Spleen (tissue), 11 donors: ENCODE measurements around the gene CASKIN2. TPM values are rescaled to one million over a fixed set of nuclear protein-coding genes. Genes with fewer than 3 reads are reported as not detected.

Experiments
- DNase-seq: peaks from one replicate; pipeline ENCODE4 v3.0.0-alpha.2; 2020
- H3K27ac ChIP-seq, 8 donors: fragments of 200-600 bp; sonication (generic) in 7 of 8; 1 replicate in 4 of 8; 2 replicates in 4 of 8; pipeline versions ENCODE4 v1.5.0 to v1.8.0; 2016 to 2021; ENCODE audit warnings: inconsistent platforms in 4 of 8, mild to moderate bottlenecking in 4 of 8, moderate library complexity in 1 of 8
- H3K27me3 ChIP-seq, 7 donors: fragments of 200-600 bp; sonication (generic) in 6 of 7; replicated peaks in 1 of 7; 1 replicate in 4 of 7; 2 replicates in 3 of 7; pipeline versions ENCODE4 v1.5.0 to v1.8.0; 2016 to 2021; ENCODE audit warnings: inconsistent platforms in 3 of 7, mild to moderate bottlenecking in 1 of 7
- H3K36me3 ChIP-seq, 6 donors: fragments of 200-600 bp; sonication (generic) in 5 of 6; 1 replicate in 4 of 6; 2 replicates in 2 of 6; pipeline versions ENCODE4 v1.5.0 to v1.8.0; 2016 to 2021; ENCODE audit warnings: inconsistent platforms in 2 of 6
- H3K4me1 ChIP-seq, 6 donors: fragments of 200-600 bp; sonication (generic) in 5 of 6; 1 replicate in 3 of 6; 2 replicates in 3 of 6; pipeline versions ENCODE4 v1.5.0 to v1.8.0; 2016 to 2021; ENCODE audit warnings: inconsistent platforms in 3 of 6
- H3K4me3 ChIP-seq, 8 donors: fragments of 200-600 bp; sonication (generic) in 7 of 8; 1 replicate in 4 of 8; 2 replicates in 4 of 8; pipeline versions ENCODE4 v1.5.0 to v1.8.0; 2016 to 2021; ENCODE audit warnings: inconsistent platforms in 4 of 8, mild to moderate bottlenecking in 4 of 8, moderate library complexity in 2 of 8
- H3K9me3 ChIP-seq, 8 donors: fragments of 200-600 bp; sonication (generic) in 7 of 8; 1 replicate in 4 of 8; 2 replicates in 4 of 8; pipeline versions ENCODE4 v1.5.0 to v1.8.0; 2016 to 2021; ENCODE audit warnings: inconsistent platforms in 4 of 8
- CTCF ChIP-seq, 11 experiments: fragments of 200-600 bp in 7 of 11; fragments of 450-650 bp in 4 of 11; sonication (generic) in 4 of 11; IDR thresholded peaks in 8 of 11; conservative IDR thresholded peaks in 3 of 11; 1 replicate in 7 of 11; 2 replicates in 4 of 11; pipeline versions ENCODE4 v1.4.0 to v1.8.0; 2016 to 2021; ENCODE audit warnings: antibody characterized with exemption in 11 of 11, inconsistent platforms in 4 of 11, mild to moderate bottlenecking in 1 of 11
- POLR2A ChIP-seq, 3 donors: fragments of 450-650 bp; IDR thresholded peaks; one replicate each; pipeline ENCODE4 v1.5.1; 2017; ENCODE audit warnings: antibody characterized with exemption in 3 of 3, mild to moderate bottlenecking in 1 of 3
- POLR2AphosphoS5 ChIP-seq, 3 donors: sonication (generic); formaldehyde crosslinking; IDR thresholded peaks; one replicate each; pipeline ENCODE4 v1.5.1; 2017; ENCODE audit warnings: antibody characterized with exemption in 3 of 3
- WGBS, 5 donors: extraction: QIAGEN DNeasy Blood & Tissue Kit in 3 of 5; methylation state at CpG; one replicate each; pipeline versions ENCODE4 v1.1.5 to v1.1.7; 2013 to 2018; 5-methylcytosine and 5-hydroxymethylcytosine counted together
- intact Hi-C: fragments of 100-400 bp; cut with DNase I; formaldehyde crosslinking; loops from one replicate; pipeline ENCODE4 v1.15.0; 2023; ENCODE audit warnings: low total_unique reads
- polyA plus RNA-seq, 3 donors: library from polyadenylated mRNA; stranded (reverse); fragments of 200-250 nt; gene quantifications; one replicate each; pipeline ENCODE4 v1.2.1, GENCODE V29; 2013
- total RNA-seq, 7 donors: library from RNA; depleted of rRNA in 3 of 7; stranded (reverse); fragments of >200 nt in 3 of 7; fragmentation: NEBNext Ultra II Directional in 4 of 7; extraction: Animal tissue kit (Norgen Biotek cat#: 25700) in 4 of 7; gene quantifications; one replicate each; pipeline versions ENCODE4 v1.1.0 to v1.2.1, GENCODE V29; 2016 to 2021
- donor health status: healthy with polysubstance abuse.
- donor health status: DM: no; HTN: no; CAD: no; lungs with moderate emphysema.
- donor health status: DM: no; HTN: no; CAD: no.
- donor health status: Bipolar disorder and iron deficiency.
- donor health status: healthy.
- donor health status: DM: no; HTN: no; CAD: no.
- donor health status: DM: yes; HTN: yes; CAD: no.

Gene CASKIN2
- total and polyA plus RNA-seq, 10 donors, result 4.7 to 135 (median 41.9) TPM

DNA sequence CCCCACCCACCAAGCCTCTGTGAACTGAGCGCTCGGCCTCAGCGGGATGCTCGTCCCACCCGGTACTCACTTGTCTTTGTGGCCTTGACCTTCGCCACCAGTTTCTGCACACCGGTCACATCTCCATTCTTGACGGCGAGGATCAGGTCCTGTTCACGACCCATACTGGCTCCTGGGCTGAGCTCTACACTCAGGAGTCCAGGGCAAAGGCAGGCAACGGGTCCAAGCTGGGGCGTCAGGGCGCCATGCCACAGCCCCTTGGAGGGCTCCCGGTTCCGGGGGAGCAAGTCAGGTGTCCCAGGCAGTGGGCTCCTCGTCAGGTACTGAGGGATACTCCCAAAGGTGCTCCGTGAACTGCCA is 1.7 kb downstream of the CASKIN2 start:
- intact Hi-C loops, result loop anchor here (10.0 kb wide), 1 partner anchor 89 kb away; no protein-coding TSS in a partner anchor
- no peaks in the 10 kb centered on the region for H3K9me3 ChIP-seq
- DNase-seq, result peak; percentile 69
- H3K4me3 ChIP-seq, result peak overlapping the region; percentile 70 to 99 (median 94)
- peak overlapping the region in 7 of 8 donors; percentile 15 to 90 (median 84) for H3K27ac ChIP-seq
- TF ChIP-seq POLR2A (IDR thresholded peaks at IDR 0.05) (no peak), POLR2AphosphoS5 (IDR thresholded peaks at IDR 0.05) (no peak), CTCF (IDR thresholded peaks at IDR 0.05 in 8 of 11, conservative IDR thresholded peaks at IDR 0.05 in 3 of 11) (no peak)
- peaks cover 8 to 92% (median 56%) of the 10 kb centered on the region in 6 donors for H3K4me1 ChIP-seq
- peaks cover 0 to 20% (median 0%) of the 10 kb centered on the region in 6 donors for H3K36me3 ChIP-seq
- WGBS, 5 donors, result 71 to 87% (median 81%) methylated on average over 15 to 17 of the region's 17 CpGs
- peaks cover 0 to 18% (median 0%) of the 10 kb centered on the region in 7 donors for H3K27me3 ChIP-seq

DNA sequence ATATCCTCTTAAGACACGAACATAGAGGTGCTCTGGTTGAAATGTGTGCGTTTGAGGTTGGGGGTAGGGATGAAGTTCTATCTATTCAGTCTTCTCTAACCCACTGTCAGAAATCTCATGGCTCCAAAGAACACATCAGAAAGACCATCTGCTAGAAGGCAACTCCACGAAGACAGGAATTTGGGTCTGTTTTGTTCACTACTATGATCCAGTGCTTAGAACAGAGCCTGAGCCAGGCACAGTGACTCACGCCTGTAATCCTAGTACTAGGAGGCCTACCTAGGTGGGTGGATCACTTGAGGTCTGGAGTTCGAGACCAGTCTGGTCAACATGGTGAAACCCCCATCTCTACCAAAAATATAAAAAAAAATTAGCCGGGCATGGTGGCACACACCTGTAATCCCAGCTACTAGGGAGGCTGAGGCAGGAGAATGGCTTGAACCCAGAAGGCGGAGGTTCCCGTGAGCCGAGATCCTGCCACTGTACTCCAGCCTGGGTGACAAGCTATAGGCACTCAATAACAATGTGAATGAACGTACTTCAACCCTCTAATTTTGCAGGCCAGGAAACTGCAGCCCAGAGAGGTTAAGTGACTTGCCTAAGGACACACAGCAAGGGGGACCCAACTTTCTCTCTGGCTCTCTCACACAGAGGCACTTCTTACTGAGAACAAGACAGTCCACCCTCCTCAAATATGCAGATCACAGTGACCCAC is 2.3 kb downstream of the CASKIN2 start:
- no peak for TF ChIP-seq POLR2AphosphoS5 (IDR thresholded peaks at IDR 0.05)
- no peak for TF ChIP-seq CTCF (IDR thresholded peaks at IDR 0.05 in 8 of 11, conservative IDR thresholded peaks at IDR 0.05 in 3 of 11)
- TF ChIP-seq POLR2A (IDR thresholded peaks at IDR 0.05), result no peak
- no peak for DNase-seq
- WGBS, 5 donors, result 60 to 66% (median 64%) methylated on average over 10 of the region's 10 CpGs
- H3K27ac ChIP-seq, result peak overlapping the region in 7 of 8 donors; percentile 29 to 90 (median 84)
- H3K9me3 ChIP-seq, result no peaks in the 10 kb centered on the region
- peaks cover 0 to 23% (median 0%) of the 10 kb centered on the region in 6 donors for H3K36me3 ChIP-seq
- H3K27me3 ChIP-seq, result peaks cover 0 to 18% (median 0%) of the 10 kb centered on the region in 7 donors
- peaks cover 7 to 92% (median 55%) of the 10 kb centered on the region in 6 donors for H3K4me1 ChIP-seq
- intact Hi-C loops, result loop anchor here (10.0 kb wide), 1 partner anchor 88 kb away; no protein-coding TSS in a partner anchor
- H3K4me3 ChIP-seq, result peak overlapping the region; percentile 70 to 99 (median 94)

DNA sequence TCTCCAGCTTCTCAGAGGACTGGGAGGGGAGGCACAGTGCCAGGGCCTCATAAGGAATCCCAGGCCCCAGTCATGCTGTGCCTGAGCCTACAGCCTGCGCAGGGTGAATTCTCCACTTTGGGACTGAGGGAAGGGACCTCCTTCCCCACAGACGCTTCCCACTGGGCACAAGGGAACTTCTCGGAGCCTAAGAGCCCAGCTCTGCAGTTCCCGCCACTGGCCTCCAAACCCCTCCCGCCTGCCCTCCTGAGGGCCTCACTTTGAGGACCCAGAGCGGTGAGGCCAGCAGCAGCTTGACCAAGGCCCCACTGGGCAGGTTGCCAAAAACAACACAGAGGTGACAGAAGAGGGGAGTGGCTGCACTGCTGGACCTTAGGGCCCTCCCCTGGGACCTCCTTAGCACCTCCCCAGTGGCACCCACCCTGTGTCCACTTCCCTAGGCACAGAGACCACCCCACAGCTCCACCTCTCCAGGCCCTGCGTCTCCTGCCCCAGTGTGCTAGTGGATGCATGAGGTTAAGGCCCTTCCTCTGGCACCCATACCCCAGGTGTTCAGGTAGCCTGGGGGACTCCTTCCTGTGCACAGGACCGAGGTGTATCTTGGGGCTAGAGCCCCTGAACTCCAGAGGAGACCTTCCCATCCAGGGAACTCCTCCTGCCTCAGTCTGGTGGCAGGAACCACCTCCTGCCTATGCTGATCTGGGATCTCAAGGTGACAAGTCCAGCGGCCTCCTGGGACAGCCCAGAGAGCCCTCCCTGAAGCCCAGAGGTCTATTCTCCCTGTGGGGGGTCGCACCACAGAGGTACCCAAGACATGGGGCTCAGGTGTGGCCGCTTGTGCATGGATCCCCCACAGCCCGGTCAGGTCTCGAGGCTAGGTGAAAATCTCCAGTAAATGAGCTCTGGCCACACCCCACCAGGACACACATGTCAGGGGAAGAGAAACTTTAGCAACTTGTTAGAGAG is 3.4 kb downstream of the CASKIN2 start:
- WGBS, 5 donors, result 60 to 78% (median 71%) methylated on average over 11 to 13 of the region's 13 CpGs
- H3K9me3 ChIP-seq, result no peaks in the 10 kb centered on the region
- peaks cover 0 to 35% (median 0%) of the 10 kb centered on the region in 6 donors for H3K36me3 ChIP-seq
- peak; percentile 71 for DNase-seq
- H3K27me3 ChIP-seq, result peaks cover 0 to 18% (median 0%) of the 10 kb centered on the region in 7 donors
- intact Hi-C loops, result loop anchor here (10.0 kb wide), 1 partner anchor 87 kb away; no protein-coding TSS in a partner anchor
- peaks cover 0 to 92% (median 50%) of the 10 kb centered on the region in 6 donors for H3K4me1 ChIP-seq
- peak overlapping the region in 7 of 8 donors; percentile 55 to 90 (median 83) for H3K27ac ChIP-seq
- TF ChIP-seq CTCF (IDR thresholded peaks at IDR 0.05 in 8 of 11, conservative IDR thresholded peaks at IDR 0.05 in 3 of 11), result no peak
- TF ChIP-seq POLR2A (IDR thresholded peaks at IDR 0.05), result no peak
- TF ChIP-seq POLR2AphosphoS5 (IDR thresholded peaks at IDR 0.05), result peak in 2 of 3 donors; percentile 58 to 62
- H3K4me3 ChIP-seq, result peak overlapping the region; percentile 19 to 99 (median 94)
